Measurements from ENCODE around the gene SPTLC3. TPM values are rescaled to one million over a fixed set of nuclear protein-coding genes. Genes with fewer than 3 reads are reported as not detected.

Gene SPTLC3
- total and polyA plus RNA-seq, 2 experiments from 2014 or later, result 0.52 to 0.66 TPM

DNA sequence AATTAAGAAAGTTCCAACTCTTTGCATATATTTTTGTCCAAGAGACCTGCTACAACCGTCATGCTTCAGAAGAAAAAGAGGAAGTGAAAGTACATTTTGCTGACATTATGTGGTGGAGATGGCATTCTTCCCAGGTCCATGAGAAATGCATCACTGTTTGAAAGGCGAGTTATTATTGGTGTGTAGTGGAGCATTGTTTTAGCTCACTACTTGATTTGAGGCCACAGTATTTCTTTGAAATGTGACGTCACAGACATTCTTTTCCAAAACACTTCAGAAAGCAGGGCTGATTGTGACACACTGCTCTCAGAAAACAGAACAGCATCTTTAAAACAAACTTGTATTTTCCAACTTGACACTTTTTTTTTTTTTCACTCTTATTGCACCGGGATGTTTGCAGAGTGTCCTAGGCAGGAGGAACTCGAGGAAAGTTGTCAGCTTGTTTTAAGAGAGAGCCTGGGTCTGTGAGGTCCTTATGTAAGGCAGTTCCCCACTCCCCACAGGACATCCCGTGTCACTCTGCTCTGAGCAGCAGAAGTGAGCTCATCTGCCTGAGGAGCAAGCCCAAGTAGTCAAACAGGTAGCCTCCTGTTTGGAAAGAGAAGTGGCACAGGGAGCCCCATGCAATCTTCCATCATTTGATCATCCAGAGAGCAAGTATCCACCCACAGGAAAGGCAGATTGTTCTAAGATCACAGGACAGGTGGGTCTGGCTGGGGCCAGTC, 1.1 kb downstream of the SPTLC3 start:
- Mint-ChIP-seq H3K27me3 (ENCODE audit: insufficient read depth, low read depth, poor library complexity) (peaks cover 1% of the 10 kb centered on the region), H3K27ac (no peak overlapping the region), H3K36me3 (ENCODE audit: low read depth) (no peaks in the 10 kb centered on the region), H3K4me3 (no peak overlapping the region), H3K4me1 (peaks cover 31% of the 10 kb centered on the region), H3K9me3 (no peaks in the 10 kb centered on the region)
- no peak overlapping the region for H3K27ac ChIP-seq (ENCODE audit: low read depth)
- H3K9me2 ChIP-seq (ENCODE audit: insufficient read depth), result no peaks in the 10 kb centered on the region
- peak overlapping the region; percentile 23; the same call in 1 of the 2 replicates for H3K4me2 ChIP-seq
- no peaks in the 10 kb centered on the region for H4K20me1 ChIP-seq (replicated peaks; ENCODE audit: insufficient read depth)
- no peak overlapping the region for H3K4me3 ChIP-seq
- peaks cover 16% of the 10 kb centered on the region; the same call in 1 of the 2 replicates for H3K4me1 ChIP-seq (ENCODE audit: insufficient read depth)
- H3K36me3 ChIP-seq (ENCODE audit: insufficient read depth), result no peaks in the 10 kb centered on the region
- TF ChIP-seq, protein P1, sequence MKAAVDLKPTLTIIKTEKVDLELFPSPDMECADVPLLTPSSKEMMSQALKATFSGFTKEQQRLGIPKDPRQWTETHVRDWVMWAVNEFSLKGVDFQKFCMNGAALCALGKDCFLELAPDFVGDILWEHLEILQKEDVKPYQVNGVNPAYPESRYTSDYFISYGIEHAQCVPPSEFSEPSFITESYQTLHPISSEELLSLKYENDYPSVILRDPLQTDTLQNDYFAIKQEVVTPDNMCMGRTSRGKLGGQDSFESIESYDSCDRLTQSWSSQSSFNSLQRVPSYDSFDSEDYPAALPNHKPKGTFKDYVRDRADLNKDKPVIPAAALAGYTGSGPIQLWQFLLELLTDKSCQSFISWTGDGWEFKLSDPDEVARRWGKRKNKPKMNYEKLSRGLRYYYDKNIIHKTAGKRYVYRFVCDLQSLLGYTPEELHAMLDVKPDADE (IDR thresholded peaks at IDR 0.05), result no peak
- TF ChIP-seq NANOG (IDR thresholded peaks at IDR 0.05; ENCODE audit: borderline replicate concordance) (no peak), ZNF114 (CRISPR knock-in tag; IDR thresholded peaks at IDR 0.05) (no peak), POLR2AphosphoS5 (IDR thresholded peaks at IDR 0.05; ENCODE audit: low read depth) (no peak), EZH2phosphoT487 (IDR thresholded peaks at IDR 0.05; ENCODE audit: unreplicated experiment) (no peak), EZH2 (IDR thresholded peaks at IDR 0.05; ENCODE audit: low read depth, unreplicated experiment) (no peak), CREB1 (CRISPR knock-in tag; IDR thresholded peaks at IDR 0.05; ENCODE audit: low read depth) (no peak), ZNF331 (CRISPR knock-in tag; IDR thresholded peaks at IDR 0.05; ENCODE audit: low read depth) (no peak), JUNB (IDR thresholded peaks at IDR 0.05; ENCODE audit: unreplicated experiment) (no peak), STAT1 (IDR thresholded peaks at IDR 0.05; ENCODE audit: unreplicated experiment) (no peak)
- TF ChIP-seq, protein P2, sequence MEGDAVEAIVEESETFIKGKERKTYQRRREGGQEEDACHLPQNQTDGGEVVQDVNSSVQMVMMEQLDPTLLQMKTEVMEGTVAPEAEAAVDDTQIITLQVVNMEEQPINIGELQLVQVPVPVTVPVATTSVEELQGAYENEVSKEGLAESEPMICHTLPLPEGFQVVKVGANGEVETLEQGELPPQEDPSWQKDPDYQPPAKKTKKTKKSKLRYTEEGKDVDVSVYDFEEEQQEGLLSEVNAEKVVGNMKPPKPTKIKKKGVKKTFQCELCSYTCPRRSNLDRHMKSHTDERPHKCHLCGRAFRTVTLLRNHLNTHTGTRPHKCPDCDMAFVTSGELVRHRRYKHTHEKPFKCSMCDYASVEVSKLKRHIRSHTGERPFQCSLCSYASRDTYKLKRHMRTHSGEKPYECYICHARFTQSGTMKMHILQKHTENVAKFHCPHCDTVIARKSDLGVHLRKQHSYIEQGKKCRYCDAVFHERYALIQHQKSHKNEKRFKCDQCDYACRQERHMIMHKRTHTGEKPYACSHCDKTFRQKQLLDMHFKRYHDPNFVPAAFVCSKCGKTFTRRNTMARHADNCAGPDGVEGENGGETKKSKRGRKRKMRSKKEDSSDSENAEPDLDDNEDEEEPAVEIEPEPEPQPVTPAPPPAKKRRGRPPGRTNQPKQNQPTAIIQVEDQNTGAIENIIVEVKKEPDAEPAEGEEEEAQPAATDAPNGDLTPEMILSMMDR (conservative IDR thresholded peaks at IDR 0.05; ENCODE audit: low read depth in 2 of 2), result no peak
- TF ChIP-seq, protein P3, sequence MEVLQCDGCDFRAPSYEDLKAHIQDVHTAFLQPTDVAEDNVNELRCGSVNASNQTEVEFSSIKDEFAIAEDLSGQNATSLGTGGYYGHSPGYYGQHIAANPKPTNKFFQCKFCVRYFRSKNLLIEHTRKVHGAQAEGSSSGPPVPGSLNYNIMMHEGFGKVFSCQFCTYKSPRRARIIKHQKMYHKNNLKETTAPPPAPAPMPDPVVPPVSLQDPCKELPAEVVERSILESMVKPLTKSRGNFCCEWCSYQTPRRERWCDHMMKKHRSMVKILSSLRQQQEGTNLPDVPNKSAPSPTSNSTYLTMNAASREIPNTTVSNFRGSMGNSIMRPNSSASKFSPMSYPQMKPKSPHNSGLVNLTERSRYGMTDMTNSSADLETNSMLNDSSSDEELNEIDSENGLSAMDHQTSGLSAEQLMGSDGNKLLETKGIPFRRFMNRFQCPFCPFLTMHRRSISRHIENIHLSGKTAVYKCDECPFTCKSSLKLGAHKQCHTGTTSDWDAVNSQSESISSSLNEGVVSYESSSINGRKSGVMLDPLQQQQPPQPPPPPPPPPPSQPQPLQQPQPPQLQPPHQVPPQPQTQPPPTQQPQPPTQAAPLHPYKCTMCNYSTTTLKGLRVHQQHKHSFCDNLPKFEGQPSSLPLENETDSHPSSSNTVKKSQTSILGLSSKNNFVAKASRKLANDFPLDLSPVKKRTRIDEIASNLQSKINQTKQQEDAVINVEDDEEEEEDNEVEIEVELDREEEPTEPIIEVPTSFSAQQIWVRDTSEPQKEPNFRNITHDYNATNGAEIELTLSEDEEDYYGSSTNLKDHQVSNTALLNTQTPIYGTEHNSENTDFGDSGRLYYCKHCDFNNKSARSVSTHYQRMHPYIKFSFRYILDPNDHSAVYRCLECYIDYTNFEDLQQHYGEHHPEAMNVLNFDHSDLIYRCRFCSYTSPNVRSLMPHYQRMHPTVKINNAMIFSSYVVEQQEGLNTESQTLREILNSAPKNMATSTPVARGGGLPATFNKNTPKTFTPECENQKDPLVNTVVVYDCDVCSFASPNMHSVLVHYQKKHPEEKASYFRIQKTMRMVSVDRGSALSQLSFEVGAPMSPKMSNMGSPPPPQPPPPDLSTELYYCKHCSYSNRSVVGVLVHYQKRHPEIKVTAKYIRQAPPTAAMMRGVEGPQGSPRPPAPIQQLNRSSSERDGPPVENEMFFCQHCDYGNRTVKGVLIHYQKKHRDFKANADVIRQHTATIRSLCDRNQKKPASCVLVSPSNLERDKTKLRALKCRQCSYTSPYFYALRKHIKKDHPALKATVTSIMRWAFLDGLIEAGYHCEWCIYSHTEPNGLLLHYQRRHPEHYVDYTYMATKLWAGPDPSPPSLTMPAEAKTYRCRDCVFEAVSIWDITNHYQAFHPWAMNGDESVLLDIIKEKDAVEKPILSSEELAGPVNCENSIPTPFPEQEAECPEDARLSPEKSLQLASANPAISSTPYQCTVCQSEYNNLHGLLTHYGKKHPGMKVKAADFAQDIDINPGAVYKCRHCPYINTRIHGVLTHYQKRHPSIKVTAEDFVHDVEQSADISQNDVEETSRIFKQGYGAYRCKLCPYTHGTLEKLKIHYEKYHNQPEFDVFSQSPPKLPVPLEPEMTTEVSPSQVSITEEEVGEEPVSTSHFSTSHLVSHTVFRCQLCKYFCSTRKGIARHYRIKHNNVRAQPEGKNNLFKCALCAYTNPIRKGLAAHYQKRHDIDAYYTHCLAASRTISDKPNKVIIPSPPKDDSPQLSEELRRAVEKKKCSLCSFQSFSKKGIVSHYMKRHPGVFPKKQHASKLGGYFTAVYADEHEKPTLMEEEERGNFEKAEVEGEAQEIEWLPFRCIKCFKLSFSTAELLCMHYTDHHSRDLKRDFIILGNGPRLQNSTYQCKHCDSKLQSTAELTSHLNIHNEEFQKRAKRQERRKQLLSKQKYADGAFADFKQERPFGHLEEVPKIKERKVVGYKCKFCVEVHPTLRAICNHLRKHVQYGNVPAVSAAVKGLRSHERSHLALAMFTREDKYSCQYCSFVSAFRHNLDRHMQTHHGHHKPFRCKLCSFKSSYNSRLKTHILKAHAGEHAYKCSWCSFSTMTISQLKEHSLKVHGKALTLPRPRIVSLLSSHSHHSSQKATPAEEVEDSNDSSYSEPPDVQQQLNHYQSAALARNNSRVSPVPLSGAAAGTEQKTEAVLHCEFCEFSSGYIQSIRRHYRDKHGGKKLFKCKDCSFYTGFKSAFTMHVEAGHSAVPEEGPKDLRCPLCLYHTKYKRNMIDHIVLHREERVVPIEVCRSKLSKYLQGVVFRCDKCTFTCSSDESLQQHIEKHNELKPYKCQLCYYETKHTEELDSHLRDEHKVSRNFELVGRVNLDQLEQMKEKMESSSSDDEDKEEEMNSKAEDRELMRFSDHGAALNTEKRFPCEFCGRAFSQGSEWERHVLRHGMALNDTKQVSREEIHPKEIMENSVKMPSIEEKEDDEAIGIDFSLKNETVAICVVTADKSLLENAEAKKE (CRISPR knock-in tag; IDR thresholded peaks at IDR 0.05), result no peak
- TF ChIP-seq, protein P4, sequence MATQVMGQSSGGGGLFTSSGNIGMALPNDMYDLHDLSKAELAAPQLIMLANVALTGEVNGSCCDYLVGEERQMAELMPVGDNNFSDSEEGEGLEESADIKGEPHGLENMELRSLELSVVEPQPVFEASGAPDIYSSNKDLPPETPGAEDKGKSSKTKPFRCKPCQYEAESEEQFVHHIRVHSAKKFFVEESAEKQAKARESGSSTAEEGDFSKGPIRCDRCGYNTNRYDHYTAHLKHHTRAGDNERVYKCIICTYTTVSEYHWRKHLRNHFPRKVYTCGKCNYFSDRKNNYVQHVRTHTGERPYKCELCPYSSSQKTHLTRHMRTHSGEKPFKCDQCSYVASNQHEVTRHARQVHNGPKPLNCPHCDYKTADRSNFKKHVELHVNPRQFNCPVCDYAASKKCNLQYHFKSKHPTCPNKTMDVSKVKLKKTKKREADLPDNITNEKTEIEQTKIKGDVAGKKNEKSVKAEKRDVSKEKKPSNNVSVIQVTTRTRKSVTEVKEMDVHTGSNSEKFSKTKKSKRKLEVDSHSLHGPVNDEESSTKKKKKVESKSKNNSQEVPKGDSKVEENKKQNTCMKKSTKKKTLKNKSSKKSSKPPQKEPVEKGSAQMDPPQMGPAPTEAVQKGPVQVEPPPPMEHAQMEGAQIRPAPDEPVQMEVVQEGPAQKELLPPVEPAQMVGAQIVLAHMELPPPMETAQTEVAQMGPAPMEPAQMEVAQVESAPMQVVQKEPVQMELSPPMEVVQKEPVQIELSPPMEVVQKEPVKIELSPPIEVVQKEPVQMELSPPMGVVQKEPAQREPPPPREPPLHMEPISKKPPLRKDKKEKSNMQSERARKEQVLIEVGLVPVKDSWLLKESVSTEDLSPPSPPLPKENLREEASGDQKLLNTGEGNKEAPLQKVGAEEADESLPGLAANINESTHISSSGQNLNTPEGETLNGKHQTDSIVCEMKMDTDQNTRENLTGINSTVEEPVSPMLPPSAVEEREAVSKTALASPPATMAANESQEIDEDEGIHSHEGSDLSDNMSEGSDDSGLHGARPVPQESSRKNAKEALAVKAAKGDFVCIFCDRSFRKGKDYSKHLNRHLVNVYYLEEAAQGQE (IDR thresholded peaks at IDR 0.05; ENCODE audit: unreplicated experiment), result no peak
- H2AFZ ChIP-seq, result peak overlapping the region; percentile 84; the same call in 1 of the 2 replicates
- H3K79me2 ChIP-seq (replicated peaks; ENCODE audit: insufficient read depth), result no peaks in the 10 kb centered on the region
- ATAC-seq, result no peak
- no peaks in the 10 kb centered on the region for H3F3A ChIP-seq (replicated peaks; ENCODE audit: low read depth)
- DNase-seq (ENCODE audit: low spot score), result no peak
- no peaks in the 10 kb centered on the region for H3K27me3 ChIP-seq (ENCODE audit: insufficient read depth)
